ENCODE data around the gene KDSR.

KDSR gene

GRCh38 chr18:63319383-63320122, 47.5 kb downstream of the KDSR start, which contains the start of gene BCL2:
Gene BCL2 (minus strand): TSS chr18:63319769.
- FAIRE-seq (no peak), DNase-seq (ENCODE audit: insufficient read length) (no peak)
- TF ChIP-seq POLR2AphosphoS5 (IDR thresholded peaks at IDR 0.05; ENCODE audit: low read depth, low read length) = no peak
- TF ChIP-seq POLR2A (IDR thresholded peaks at IDR 0.05; ENCODE audit: low read depth, low read length) = no peak; the same call in 1 of the 2 replicates
- no peak for TF ChIP-seq TAF1 (IDR thresholded peaks at IDR 0.05; ENCODE audit: borderline replicate concordance, low read depth, low read length)

- TF ChIP-seq POLR2AphosphoS5 (IDR thresholded peaks at IDR 0.05; ENCODE audit: low read depth, low read length) (no peak), POLR2A (IDR thresholded peaks at IDR 0.05; ENCODE audit: low read depth, low read length) (no peak), TAF1 (IDR thresholded peaks at IDR 0.05; ENCODE audit: borderline replicate concordance, low read depth, low read length) (no peak)
- DNase-seq (ENCODE audit: insufficient read length) = no peak
- FAIRE-seq = peak; percentile 48
Measured at GRCh38 chr18:63318889-63319382, 48.1 kb downstream of the KDSR start.

- DNase-seq (ENCODE audit: insufficient read length) (peak; percentile 58), FAIRE-seq (peak; percentile 98)
- TF ChIP-seq POLR2AphosphoS5 (IDR thresholded peaks at IDR 0.05; ENCODE audit: low read depth, low read length) = peak; percentile 89
- TF ChIP-seq POLR2A (IDR thresholded peaks at IDR 0.05; ENCODE audit: low read depth, low read length) = peak; percentile 82
- TF ChIP-seq TAF1 (IDR thresholded peaks at IDR 0.05; ENCODE audit: borderline replicate concordance, low read depth, low read length) = 0 out of 2 replicates have a peak, but pooled peaks have one; percentile 26
Measured at GRCh38 chr18:63317982-63318888, 48.8 kb downstream of the KDSR start.

GRCh38 chr18:63317556-63317946, 49.5 kb downstream of the KDSR start:
- TF ChIP-seq POLR2AphosphoS5 (IDR thresholded peaks at IDR 0.05; ENCODE audit: low read depth, low read length) (no peak), TAF1 (IDR thresholded peaks at IDR 0.05; ENCODE audit: borderline replicate concordance, low read depth, low read length) (no peak), POLR2A (IDR thresholded peaks at IDR 0.05; ENCODE audit: low read depth, low read length) (no peak)
- DNase-seq (ENCODE audit: insufficient read length) (no peak), FAIRE-seq (no peak)

GRCh38 chr18:63316612-63317555, 50.1 kb downstream of the KDSR start:
- DNase-seq (ENCODE audit: insufficient read length) (no peak), FAIRE-seq (no peak)
- 0 out of 2 replicates have a peak, but pooled peaks have one; percentile 19 for TF ChIP-seq POLR2A (IDR thresholded peaks at IDR 0.05; ENCODE audit: low read depth, low read length)
- no peak for TF ChIP-seq TAF1 (IDR thresholded peaks at IDR 0.05; ENCODE audit: borderline replicate concordance, low read depth, low read length)

GRCh38 chr18:63315876-63316275, 51.1 kb downstream of the KDSR start:
- no peak for FAIRE-seq
- TF ChIP-seq POLR2A (IDR thresholded peaks at IDR 0.05; ENCODE audit: low read depth, low read length) (no peak), POLR2AphosphoS5 (IDR thresholded peaks at IDR 0.05; ENCODE audit: low read depth, low read length) (no peak), TAF1 (IDR thresholded peaks at IDR 0.05; ENCODE audit: borderline replicate concordance, low read depth, low read length) (no peak)

DNA sequence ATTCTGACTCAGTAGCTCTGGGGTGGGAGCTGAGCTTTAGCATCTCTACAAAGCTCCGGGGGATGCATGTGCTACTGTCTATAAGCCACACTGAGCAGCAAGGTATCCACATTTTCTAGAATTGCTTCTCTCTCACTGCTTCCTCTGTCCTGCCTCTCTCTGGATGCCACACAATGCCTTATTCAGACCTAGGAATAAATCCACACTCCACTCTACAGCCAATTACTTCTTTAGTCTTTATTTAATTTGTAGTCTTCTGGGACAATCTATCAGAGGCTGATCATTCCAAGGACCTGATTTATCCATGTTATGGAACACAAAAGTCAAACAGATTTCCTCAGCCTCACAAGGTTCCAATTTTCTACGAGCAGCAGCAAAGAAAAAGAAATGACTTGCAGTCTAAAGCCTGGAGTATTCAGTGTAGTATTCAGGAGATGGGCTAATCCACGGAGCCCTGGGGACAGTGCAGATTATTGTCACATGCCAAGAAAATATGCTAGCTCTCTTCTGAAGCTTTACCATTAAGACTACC, 51.8 kb downstream of the KDSR start:
- TF ChIP-seq TAF1 (IDR thresholded peaks at IDR 0.05; ENCODE audit: borderline replicate concordance, low read depth, low read length) (no peak), POLR2AphosphoS5 (IDR thresholded peaks at IDR 0.05; ENCODE audit: low read depth, low read length) (no peak), POLR2A (IDR thresholded peaks at IDR 0.05; ENCODE audit: low read depth, low read length) (no peak)
- DNase-seq (ENCODE audit: insufficient read length) = no peak
- FAIRE-seq = no peak

More at GRCh38 chr18:63315876-63316275, 51.1 kb downstream of the KDSR start:
- DNase-seq (ENCODE audit: insufficient read length) = no peak

DNA sequence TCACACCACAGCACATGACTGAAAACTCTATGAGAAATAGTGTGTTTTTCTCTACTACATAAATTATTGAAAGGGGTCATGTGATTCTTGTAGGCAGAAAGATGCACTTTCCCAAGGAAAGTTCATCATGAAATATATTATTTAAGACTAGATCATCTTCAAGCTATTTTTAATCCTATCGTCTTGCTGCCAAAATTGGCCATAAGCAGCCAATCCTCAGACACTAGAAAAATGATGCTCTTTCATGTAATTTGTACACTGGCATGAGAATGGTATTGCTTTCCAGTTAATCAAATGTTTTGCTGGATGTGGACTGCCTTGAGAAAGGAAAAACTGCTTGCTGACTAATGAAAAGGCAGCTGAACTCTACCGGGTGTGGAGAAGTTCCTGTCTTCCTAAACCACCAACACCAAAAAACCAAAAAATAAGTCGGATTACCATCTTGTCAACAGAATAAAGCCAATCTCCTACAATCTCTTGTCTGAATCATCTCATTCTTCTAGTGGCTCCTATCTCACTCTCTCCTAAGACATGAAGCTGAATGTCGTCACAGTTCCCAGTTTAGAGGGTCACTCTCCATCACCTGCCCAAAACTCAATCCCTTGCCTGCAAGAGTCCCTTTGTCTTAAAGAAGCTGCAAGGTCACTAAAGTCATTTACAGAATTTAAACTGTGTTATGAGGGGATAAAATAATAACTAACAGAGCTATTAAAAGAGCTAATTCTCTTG, 52.8 kb downstream of the KDSR start:
- DNase-seq (ENCODE audit: insufficient read length) (no peak), FAIRE-seq (peak; percentile 50)
- TF ChIP-seq TAF1 (IDR thresholded peaks at IDR 0.05; ENCODE audit: borderline replicate concordance, low read depth, low read length) (no peak), POLR2A (IDR thresholded peaks at IDR 0.05; ENCODE audit: low read depth, low read length) (no peak), POLR2AphosphoS5 (IDR thresholded peaks at IDR 0.05; ENCODE audit: low read depth, low read length) (no peak)

DNA sequence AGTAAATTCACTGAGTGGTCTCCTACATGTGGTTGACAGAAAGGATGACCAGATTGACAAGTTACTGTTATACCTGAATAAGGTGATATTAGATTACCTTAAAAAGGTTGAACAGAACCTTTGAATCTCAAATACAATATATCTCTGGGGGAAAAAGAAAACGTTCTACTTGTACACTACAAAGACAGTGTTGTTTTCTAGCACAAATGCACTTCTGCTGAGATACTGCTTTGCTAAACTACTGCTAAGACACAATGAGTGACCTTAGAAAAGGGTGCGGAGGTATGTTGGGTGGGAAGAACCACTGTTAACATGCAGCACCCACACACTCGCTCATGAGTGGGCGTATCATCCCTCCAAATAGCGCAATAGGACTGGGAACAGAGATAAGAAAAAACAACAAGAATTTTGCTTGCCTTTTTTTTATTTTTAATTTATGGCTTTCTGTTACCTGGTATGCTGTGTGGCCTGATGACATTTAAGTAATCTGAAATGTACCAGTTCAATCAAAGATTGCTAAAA, 53.5 kb downstream of the KDSR start:
- DNase-seq (ENCODE audit: insufficient read length) (no peak), FAIRE-seq (peak; percentile 93)
- TF ChIP-seq TAF1 (IDR thresholded peaks at IDR 0.05; ENCODE audit: borderline replicate concordance, low read depth, low read length) = no peak
- no peak for TF ChIP-seq POLR2A (IDR thresholded peaks at IDR 0.05; ENCODE audit: low read depth, low read length)
- TF ChIP-seq POLR2AphosphoS5 (IDR thresholded peaks at IDR 0.05; ENCODE audit: low read depth, low read length) = no peak

Measured in GM12892 (cell line).